ENCODE measurements around the gene RNF152.

Gene RNF152

DNA sequence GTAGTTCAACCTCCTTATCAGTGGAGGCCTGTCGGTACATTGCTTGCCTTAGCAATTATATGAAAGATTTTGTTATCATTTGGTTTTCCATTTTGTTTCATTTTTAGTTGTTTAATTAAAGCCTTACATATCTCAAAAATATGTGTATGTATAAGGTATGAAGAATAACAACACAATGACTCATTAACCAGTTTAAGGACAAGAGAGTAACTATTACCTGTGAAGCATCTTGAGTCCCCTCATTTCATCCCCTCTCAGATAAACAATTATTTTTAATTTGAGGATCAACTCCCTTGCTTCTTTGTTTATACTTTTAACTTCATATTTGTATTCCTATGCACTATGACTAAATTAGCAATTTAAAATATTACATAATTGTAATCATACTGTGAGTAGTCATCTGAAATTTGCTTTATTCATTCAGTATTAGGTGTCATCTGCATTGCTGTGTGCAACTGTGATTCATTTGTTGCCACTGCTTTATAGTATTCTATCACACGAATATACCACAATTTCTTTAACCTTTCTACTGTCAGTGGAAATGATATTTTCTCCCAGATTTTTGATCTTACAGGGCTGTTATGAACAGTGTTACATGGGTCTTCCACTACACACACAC, 126.4 kb downstream of the RNF152 start:
- POLR2A ChIA-PET: no interaction called here
- no peaks in the 10 kb centered on the region for H3K36me3 ChIP-seq (ENCODE audit: control insufficient read depth in 2 of 2, insufficient read depth in 1 of 2, low read length in 2 of 2)
- no peak overlapping the region for H3K4me3 ChIP-seq (ENCODE audit: low read depth, low read length)
- H3K9me3 ChIP-seq (ENCODE audit: control insufficient read depth, insufficient read depth, low read depth, low read length): no peaks in the 10 kb centered on the region
- peaks cover 3% of the 10 kb centered on the region; the same call in 1 of the 2 replicates for H3K4me1 ChIP-seq (ENCODE audit: control insufficient read depth, insufficient read depth, low read length)
- no peak for TF ChIP-seq ZNF549 (tag by site-specific recombination; IDR thresholded peaks at IDR 0.05)
- CTCF ChIA-PET: no interaction called here
- no peak overlapping the region for H3K27ac ChIP-seq (ENCODE audit: extremely low read depth, low read depth, low read length)

DNA sequence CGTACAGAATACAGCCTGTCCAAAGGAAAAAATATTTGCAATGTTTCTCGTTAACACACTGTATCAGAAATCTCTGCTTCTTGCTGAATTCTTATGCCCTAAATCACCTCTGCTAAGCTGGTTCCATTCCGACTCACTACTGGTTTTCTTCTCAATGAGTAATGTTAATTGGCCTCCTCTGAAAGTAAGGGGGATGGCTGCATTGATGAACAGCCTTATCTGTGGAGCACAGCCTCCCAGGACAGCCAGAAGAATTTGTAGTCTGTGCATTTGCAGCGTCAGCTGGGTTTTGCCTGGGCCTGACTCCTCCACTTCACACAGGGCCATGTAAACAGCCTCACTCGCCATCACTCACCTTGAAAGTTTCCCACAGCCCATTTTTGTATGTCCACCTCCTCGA, 127.7 kb downstream of the RNF152 start:
- ChIA-PET CTCF (no interaction called here), POLR2A (no interaction called here)
- H3K4me3 ChIP-seq (ENCODE audit: low read depth, low read length): no peak overlapping the region
- H3K4me1 ChIP-seq (ENCODE audit: control insufficient read depth, insufficient read depth, low read length): peaks cover 3% of the 10 kb centered on the region; the same call in 1 of the 2 replicates
- H3K36me3 ChIP-seq (ENCODE audit: control insufficient read depth in 2 of 2, insufficient read depth in 1 of 2, low read length in 2 of 2): no peaks in the 10 kb centered on the region
- TF ChIP-seq ZNF626 (tag by site-specific recombination; IDR thresholded peaks at IDR 0.05): no peak
- TF ChIP-seq ZNF280D (tag by site-specific recombination; IDR thresholded peaks at IDR 0.05): no peak
- no peak for TF ChIP-seq ZNF785 (tag by site-specific recombination; IDR thresholded peaks at IDR 0.05)
- no peak for TF ChIP-seq ZNF473 (tag by site-specific recombination; IDR thresholded peaks at IDR 0.05)
- TF ChIP-seq ZNF621 (tag by site-specific recombination; IDR thresholded peaks at IDR 0.05): no peak
- TF ChIP-seq REPIN1 (tag by site-specific recombination; IDR thresholded peaks at IDR 0.05; ENCODE audit: low read depth): no peak
- TF ChIP-seq, protein P1, sequence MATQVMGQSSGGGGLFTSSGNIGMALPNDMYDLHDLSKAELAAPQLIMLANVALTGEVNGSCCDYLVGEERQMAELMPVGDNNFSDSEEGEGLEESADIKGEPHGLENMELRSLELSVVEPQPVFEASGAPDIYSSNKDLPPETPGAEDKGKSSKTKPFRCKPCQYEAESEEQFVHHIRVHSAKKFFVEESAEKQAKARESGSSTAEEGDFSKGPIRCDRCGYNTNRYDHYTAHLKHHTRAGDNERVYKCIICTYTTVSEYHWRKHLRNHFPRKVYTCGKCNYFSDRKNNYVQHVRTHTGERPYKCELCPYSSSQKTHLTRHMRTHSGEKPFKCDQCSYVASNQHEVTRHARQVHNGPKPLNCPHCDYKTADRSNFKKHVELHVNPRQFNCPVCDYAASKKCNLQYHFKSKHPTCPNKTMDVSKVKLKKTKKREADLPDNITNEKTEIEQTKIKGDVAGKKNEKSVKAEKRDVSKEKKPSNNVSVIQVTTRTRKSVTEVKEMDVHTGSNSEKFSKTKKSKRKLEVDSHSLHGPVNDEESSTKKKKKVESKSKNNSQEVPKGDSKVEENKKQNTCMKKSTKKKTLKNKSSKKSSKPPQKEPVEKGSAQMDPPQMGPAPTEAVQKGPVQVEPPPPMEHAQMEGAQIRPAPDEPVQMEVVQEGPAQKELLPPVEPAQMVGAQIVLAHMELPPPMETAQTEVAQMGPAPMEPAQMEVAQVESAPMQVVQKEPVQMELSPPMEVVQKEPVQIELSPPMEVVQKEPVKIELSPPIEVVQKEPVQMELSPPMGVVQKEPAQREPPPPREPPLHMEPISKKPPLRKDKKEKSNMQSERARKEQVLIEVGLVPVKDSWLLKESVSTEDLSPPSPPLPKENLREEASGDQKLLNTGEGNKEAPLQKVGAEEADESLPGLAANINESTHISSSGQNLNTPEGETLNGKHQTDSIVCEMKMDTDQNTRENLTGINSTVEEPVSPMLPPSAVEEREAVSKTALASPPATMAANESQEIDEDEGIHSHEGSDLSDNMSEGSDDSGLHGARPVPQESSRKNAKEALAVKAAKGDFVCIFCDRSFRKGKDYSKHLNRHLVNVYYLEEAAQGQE (tag by site-specific recombination; IDR thresholded peaks at IDR 0.05): no peak
- no peak for TF ChIP-seq ZIC2 (tag by site-specific recombination; IDR thresholded peaks at IDR 0.05)
- TF ChIP-seq, protein P2, sequence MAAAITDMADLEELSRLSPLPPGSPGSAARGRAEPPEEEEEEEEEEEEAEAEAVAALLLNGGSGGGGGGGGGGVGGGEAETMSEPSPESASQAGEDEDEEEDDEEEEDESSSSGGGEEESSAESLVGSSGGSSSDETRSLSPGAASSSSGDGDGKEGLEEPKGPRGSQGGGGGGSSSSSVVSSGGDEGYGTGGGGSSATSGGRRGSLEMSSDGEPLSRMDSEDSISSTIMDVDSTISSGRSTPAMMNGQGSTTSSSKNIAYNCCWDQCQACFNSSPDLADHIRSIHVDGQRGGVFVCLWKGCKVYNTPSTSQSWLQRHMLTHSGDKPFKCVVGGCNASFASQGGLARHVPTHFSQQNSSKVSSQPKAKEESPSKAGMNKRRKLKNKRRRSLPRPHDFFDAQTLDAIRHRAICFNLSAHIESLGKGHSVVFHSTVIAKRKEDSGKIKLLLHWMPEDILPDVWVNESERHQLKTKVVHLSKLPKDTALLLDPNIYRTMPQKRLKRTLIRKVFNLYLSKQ (tag by site-specific recombination; IDR thresholded peaks at IDR 0.05; ENCODE audit: borderline replicate concordance): no peak
- TF ChIP-seq ZNF354C (tag by site-specific recombination; IDR thresholded peaks at IDR 0.05; ENCODE audit: borderline replicate concordance, low read depth): no peak
- no peak for TF ChIP-seq EGR2 (tag by site-specific recombination; IDR thresholded peaks at IDR 0.05; ENCODE audit: low read depth)
- TF ChIP-seq PRDM6 (tag by site-specific recombination; IDR thresholded peaks at IDR 0.05): no peak
- no peaks in the 10 kb centered on the region for H3K9me3 ChIP-seq (ENCODE audit: control insufficient read depth, insufficient read depth, low read depth, low read length)
- no peak overlapping the region for H3K27ac ChIP-seq (ENCODE audit: extremely low read depth, low read depth, low read length)

Data from HEK293 (cell line).